Fibroblast of the aortic adventitia (primary cell): ENCODE data around the gene A2M. TPM values are rescaled to one million over a fixed set of nuclear protein-coding genes. Genes with fewer than 3 reads are reported as not detected.

Experiments
- DNase-seq: peaks from one replicate; pipeline ENCODE4 v3.0.0-alpha.2; 2010; ENCODE audit warnings: low read depth
- H3K4me3 ChIP-seq: 2 replicates; pipeline ENCODE4 v1.5.1; 2011; ENCODE audit warnings: low read depth, mild to moderate bottlenecking, control low read depth, low read length, moderate library complexity
- CTCF ChIP-seq: IDR thresholded peaks from 2 replicates; pipeline ENCODE4 v1.5.1; 2011; ENCODE audit warnings: mild to moderate bottlenecking, low read length, control low read depth, inconsistent platforms; ENCODE audit not compliant: insufficient read depth
- total RNA-seq: library from RNA; depleted of rRNA; stranded (reverse); fragments of >200 nt; gene quantifications from 2 replicates; pipeline ENCODE4 v1.2.3, GENCODE V29; 2012; ENCODE audit warnings: low replicate concordance

The A2M gene
- total RNA-seq, 1 donor: 0.54 TPM

GRCh38 chr12:9074484-9075137, 41.1 kb downstream of the A2M start:
- no peak for TF ChIP-seq CTCF
- no peak overlapping the region for H3K4me3 ChIP-seq
- DNase-seq: no peak

GRCh38 chr12:9073076-9073475, 42.6 kb downstream of the A2M start:
- DNase-seq: no peak
- no peak overlapping the region for H3K4me3 ChIP-seq
- TF ChIP-seq CTCF: no peak

- no peak for DNase-seq
- TF ChIP-seq CTCF: no peak
- H3K4me3 ChIP-seq: no peak overlapping the region
Measured at GRCh38 chr12:9072481-9073038, 43.2 kb downstream of the A2M start.

DNA sequence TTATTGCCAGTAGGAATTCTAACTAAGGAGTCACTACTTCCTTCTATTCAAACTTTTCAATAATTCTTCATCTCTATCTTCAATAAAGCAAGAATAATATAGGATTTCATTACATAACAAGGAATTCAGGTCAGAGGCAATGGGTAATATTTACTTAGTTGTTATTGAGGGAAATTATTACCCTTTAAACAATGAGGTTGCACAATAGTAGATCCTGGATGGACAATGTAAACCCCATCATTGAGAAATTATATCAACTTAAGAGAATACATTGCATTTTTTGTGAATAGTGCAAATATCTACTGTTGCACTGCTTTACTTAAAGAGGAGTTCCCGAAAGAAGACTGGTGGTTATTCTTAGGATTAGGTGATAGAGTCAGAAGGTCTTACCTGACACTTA, 43.8 kb downstream of the A2M start:
- DNase-seq: no peak
- no peak for TF ChIP-seq CTCF

DNA sequence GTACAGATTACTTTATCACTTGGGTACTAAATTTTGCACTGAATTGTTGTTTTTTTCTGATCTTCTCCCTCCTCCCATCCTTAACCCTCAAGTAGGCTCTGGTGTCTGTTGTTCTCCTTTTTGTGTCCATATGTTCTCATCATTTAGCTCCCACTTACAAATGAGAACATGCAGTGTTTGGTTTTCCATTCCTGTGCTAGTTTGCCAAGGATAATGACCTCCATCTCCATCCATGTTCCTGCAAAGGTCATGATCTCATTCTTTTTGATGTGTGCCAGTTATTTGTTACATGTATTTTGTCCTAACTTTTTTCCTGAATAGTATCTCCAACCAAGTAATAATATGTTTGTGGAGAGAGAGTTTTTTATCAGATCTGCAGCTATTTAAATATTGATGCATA, 44.2 kb downstream of the A2M start:
- DNase-seq: no peak
- no peak overlapping the region for H3K4me3 ChIP-seq
- TF ChIP-seq CTCF: no peak

More for the DNA sequence above, 43.8 kb downstream of the A2M start:
- no peak overlapping the region for H3K4me3 ChIP-seq

GRCh38 chr12:9070351-9070750, 45.4 kb downstream of the A2M start:
- TF ChIP-seq CTCF: no peak
- no peak overlapping the region for H3K4me3 ChIP-seq
- no peak for DNase-seq

DNA sequence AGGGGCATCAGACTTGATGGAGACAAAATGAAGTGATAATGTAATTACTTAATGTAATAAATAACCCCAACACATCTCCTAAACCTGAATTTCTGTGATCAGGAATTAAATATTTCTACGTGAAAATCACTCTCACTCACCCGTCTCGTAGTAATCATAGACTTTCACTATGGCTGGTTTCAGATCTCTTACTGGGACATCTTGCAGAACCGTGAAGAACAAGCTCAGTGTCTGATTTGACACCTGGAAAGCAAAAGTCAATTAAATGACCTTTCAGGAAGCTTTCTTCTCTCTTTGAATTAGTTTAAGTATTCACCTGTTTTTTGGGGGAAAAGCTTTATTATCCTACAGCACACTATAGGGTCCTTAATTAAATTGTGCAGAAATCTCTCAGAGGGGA, 47.1 kb downstream of the A2M start:
- no peak for TF ChIP-seq CTCF
- DNase-seq: no peak
- no peak overlapping the region for H3K4me3 ChIP-seq
